Chondrocyte (in vitro differentiated cells): ENCODE measurements around the gene BRCA2. TPM values are rescaled to one million over a fixed set of nuclear protein-coding genes. Genes with fewer than 3 reads are reported as not detected.
A peak's percentile ranks its signal among the peaks of the same experiment; 100 is the strongest.

Experiments used
- DNase-seq: peaks from one replicate; pipeline ENCODE4 v3.0.0; 2021; ENCODE audit warnings: mixed read lengths, low spot score
- H3K27ac Mint-ChIP-seq: one replicate; pipeline ENCODE4 v1.8.0; 2021; ENCODE audit warnings: mild to moderate bottlenecking, moderate library complexity, mixed read lengths; ENCODE audit not compliant: unreplicated experiment
- H3K27me3 Mint-ChIP-seq: 2 replicates; pipeline ENCODE4 v1.8.0; 2021; ENCODE audit warnings: low read depth, mixed read lengths
- H3K36me3 Mint-ChIP-seq: 2 replicates; pipeline ENCODE4 v1.8.0; 2021; ENCODE audit warnings: low read depth, mixed read lengths
- H3K4me1 Mint-ChIP-seq: 2 replicates; pipeline ENCODE4 v1.8.0; 2021; ENCODE audit warnings: low read depth, mild to moderate bottlenecking, mixed read lengths
- H3K4me3 Mint-ChIP-seq: one replicate; pipeline ENCODE4 v1.8.0; 2021; ENCODE audit warnings: mild to moderate bottlenecking, moderate library complexity, mixed read lengths; ENCODE audit not compliant: unreplicated experiment
- H3K9me3 Mint-ChIP-seq: 2 replicates; pipeline ENCODE4 v1.8.0; 2021; ENCODE audit warnings: low read depth, mixed read lengths
- total RNA-seq: library from RNA; stranded (reverse); gene quantifications from 3 replicates; pipeline ENCODE4 v1.2.1, GENCODE V29; 2021
- TF ChIP-seq, protein P1 (sequence below): fragments of 200-600 bp; sonication (generic); IDR thresholded peaks from 2 replicates; pipeline ENCODE4 v1.5.0; 2021; ENCODE audit warnings: antibody characterized with exemption, mild to moderate bottlenecking, moderate library complexity

Gene BRCA2
- total RNA-seq, 1 donor from 2014 or later, result 4.4 TPM

DNA sequence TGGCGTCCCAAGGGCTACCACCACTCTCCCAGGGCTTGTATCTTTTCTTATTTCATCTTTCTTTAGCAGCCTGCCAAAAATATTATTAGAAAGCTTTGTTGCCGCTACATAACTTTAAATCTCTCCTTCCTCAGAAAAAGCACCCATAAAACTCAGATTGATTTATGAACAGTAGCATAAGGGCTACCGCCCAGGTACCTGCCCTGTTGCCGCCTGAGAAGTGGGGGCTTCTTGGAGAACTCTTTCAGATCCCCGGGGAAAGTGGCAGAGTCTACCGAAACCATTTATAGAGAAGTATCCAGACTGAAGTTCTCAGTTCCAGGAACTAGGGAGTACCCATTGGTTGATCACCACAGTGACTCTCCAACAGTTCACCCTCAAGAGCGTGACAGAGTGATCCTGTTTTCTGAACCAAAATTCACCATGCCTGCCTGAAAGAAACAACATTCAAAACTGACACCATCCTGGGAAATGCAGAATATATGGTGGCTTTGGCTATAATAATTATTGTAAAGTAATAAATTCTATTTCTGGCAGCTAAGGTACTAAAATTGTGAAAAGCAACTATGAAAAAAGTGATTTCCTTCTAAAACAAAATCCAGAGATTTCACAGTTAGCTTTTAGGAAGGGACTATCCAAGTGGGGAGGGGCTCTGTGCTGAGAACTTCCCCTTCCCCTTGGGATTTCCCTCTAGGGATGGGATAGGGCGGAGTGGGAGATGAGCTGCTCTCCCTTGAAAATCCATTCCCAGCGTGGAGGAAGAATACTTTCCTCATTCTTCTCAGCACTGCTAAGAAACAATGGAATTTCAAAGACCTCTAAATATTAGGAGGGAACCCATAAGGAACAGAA lies 113.5 kb downstream of the BRCA2 start:
- H3K27me3 Mint-ChIP-seq, result no peaks in the 10 kb centered on the region
- no peaks in the 10 kb centered on the region for H3K9me3 Mint-ChIP-seq
- H3K36me3 Mint-ChIP-seq, result peaks cover 25% of the 10 kb centered on the region
- no peak for DNase-seq
- TF ChIP-seq, protein P1, sequence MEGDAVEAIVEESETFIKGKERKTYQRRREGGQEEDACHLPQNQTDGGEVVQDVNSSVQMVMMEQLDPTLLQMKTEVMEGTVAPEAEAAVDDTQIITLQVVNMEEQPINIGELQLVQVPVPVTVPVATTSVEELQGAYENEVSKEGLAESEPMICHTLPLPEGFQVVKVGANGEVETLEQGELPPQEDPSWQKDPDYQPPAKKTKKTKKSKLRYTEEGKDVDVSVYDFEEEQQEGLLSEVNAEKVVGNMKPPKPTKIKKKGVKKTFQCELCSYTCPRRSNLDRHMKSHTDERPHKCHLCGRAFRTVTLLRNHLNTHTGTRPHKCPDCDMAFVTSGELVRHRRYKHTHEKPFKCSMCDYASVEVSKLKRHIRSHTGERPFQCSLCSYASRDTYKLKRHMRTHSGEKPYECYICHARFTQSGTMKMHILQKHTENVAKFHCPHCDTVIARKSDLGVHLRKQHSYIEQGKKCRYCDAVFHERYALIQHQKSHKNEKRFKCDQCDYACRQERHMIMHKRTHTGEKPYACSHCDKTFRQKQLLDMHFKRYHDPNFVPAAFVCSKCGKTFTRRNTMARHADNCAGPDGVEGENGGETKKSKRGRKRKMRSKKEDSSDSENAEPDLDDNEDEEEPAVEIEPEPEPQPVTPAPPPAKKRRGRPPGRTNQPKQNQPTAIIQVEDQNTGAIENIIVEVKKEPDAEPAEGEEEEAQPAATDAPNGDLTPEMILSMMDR, result no peak
- peak overlapping the region; percentile 28 for H3K27ac Mint-ChIP-seq
- peaks cover 20% of the 10 kb centered on the region for H3K4me1 Mint-ChIP-seq
- peak overlapping the region; percentile 72 for H3K4me3 Mint-ChIP-seq

DNA sequence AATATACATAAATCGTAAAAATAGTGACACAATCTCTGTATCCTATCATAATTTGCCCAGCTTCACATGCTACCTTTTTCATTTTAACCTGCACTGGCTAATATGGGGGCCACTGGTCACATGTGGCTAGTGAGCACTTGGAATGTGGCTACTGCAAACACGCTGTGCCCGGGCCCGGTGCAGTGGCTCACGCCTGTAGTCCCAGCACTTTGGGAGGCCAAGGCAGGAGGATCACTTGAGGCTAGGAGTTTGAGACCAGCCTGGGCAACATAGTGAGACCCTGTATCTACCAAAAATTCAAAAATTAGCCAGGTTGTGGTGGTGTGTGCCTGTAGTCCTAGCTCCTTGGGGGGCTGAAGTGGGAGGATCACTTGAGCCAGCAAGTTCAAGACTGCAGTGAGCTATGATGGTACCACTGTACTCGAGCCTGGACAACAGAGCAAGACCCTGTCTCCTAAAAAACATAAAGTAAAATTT lies 114.2 kb downstream of the BRCA2 start:
- peaks cover 20% of the 10 kb centered on the region for H3K4me1 Mint-ChIP-seq

DNA sequence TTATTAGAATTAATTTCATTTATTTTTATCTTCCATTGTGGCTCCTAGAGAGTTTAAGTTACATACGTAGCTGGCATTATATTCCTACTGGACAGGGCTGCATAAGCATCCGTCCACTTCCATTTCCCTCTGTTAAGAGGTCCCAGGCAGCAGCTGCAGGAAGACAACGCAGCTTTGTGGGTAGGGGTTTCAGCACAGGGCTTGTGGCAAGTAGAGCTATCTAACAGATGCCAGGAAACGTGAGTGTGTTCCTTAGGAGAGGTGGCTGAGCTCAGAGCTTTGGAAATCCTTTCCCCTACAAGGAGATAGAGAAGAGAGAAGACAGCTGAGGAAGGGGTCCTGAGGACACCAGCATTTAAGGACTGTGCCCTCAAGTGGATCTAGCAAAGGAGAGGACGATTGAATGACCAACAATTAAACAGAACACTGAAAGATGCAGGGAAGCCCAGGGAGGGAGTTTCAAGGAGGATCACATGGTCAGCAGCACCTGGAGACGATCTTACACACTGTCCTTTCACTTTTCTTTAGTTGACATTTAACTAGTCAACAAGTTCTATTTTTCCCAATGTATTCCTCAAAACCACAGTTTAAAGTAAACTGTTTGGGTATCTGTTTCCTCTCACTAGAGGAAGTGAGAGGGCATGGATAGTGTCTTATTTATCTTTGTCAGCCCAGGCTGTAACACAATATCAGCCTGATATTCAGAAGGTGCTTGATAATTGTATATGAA lies 114.9 kb downstream of the BRCA2 start:
- Mint-ChIP-seq H3K9me3 (no peaks in the 10 kb centered on the region), H3K4me3 (no peak overlapping the region), H3K4me1 (peaks cover 20% of the 10 kb centered on the region), H3K27ac (no peak overlapping the region), H3K36me3 (peaks cover 20% of the 10 kb centered on the region), H3K27me3 (no peaks in the 10 kb centered on the region)
- DNase-seq, result no peak
- TF ChIP-seq, protein P1, result no peak

More for the DNA sequence above, 114.2 kb downstream of the BRCA2 start:
- no peak overlapping the region for H3K27ac Mint-ChIP-seq
- TF ChIP-seq, protein P1, result no peak
- no peak overlapping the region for H3K4me3 Mint-ChIP-seq
- no peak for DNase-seq
- H3K27me3 Mint-ChIP-seq, result no peaks in the 10 kb centered on the region
- H3K36me3 Mint-ChIP-seq, result peaks cover 20% of the 10 kb centered on the region
- no peaks in the 10 kb centered on the region for H3K9me3 Mint-ChIP-seq

DNA sequence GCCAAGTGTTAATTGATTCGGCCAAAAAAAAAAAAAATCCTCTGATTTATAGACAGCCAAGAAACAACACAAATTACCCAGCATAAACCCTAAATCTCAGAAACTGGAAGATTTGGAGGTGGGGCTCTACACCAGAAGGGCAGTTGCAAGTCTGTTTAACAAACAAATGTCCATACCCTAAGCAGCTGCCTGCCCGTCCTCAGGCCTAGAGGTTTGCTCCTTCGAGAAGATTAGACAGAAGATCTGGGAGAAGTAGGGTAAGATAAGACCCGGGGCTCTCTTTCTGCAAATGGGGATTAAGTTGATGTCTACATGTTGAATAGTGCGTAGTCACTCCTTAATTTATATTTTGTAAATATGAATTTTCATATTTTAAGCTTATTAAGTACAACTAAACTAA lies 116.1 kb downstream of the BRCA2 start:
- Mint-ChIP-seq H3K27ac (no peak overlapping the region), H3K4me3 (no peak overlapping the region), H3K9me3 (no peaks in the 10 kb centered on the region), H3K36me3 (peaks cover 19% of the 10 kb centered on the region), H3K4me1 (peaks cover 15% of the 10 kb centered on the region), H3K27me3 (no peaks in the 10 kb centered on the region)
- no peak for DNase-seq
- TF ChIP-seq, protein P1, result no peak

DNA sequence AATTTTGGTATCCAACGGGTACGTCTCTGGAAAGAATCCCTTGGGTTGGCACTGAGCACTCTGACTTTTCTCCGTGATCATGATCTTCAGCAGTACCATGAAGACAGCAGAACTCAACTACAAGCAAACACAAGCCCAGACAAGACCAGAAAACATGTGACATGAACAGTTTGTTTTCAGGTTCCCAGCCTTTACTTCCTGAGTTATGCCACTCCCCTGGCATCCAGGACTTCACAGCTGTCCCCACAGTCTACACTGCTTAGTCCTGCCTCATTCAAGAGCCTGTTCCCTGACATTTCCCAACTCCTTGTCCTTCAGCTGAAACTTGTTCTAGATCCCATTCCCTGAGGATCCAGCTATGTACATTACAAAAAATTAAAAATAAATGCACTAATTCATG lies 117.5 kb downstream of the BRCA2 start:
- Mint-ChIP-seq H3K4me1 (peaks cover 9% of the 10 kb centered on the region), H3K9me3 (no peaks in the 10 kb centered on the region), H3K27me3 (no peaks in the 10 kb centered on the region), H3K36me3 (peaks cover 23% of the 10 kb centered on the region), H3K27ac (no peak overlapping the region), H3K4me3 (no peak overlapping the region)
- no peak for DNase-seq
- TF ChIP-seq, protein P1, result no peak
